Liver (tissue), 9 donors: ENCODE measurements around the gene JPH3. TPM values are rescaled to one million over a fixed set of nuclear protein-coding genes. Genes with fewer than 3 reads are reported as not detected.

Experiments
- DNase-seq: peaks from one replicate; pipeline ENCODE4 v3.0.0-alpha.2; 2017; ENCODE audit warnings: low spot score
- H3K27ac ChIP-seq, 2 donors: one replicate each; pipeline ENCODE4 v1.7.0; 2013; ENCODE audit warnings: inconsistent platforms in 2 of 2, low read length in 2 of 2, control low read depth in 1 of 2, low read depth in 1 of 2, mild to moderate bottlenecking in 1 of 2
- H3K27me3 ChIP-seq, 4 donors: one replicate each; pipeline versions ENCODE4 v1.6.1 to v1.7.0; 2013; ENCODE audit warnings: low read length in 3 of 4, inconsistent platforms in 1 of 4, mild to moderate bottlenecking in 1 of 4, moderate library complexity in 1 of 4; ENCODE audit not compliant: control insufficient read depth in 4 of 4, insufficient read depth in 4 of 4
- H3K36me3 ChIP-seq, 4 donors: one replicate each; pipeline versions ENCODE4 v1.6.1 to v1.7.0; 2013; ENCODE audit warnings: low read length in 3 of 4, mild to moderate bottlenecking in 3 of 4, low read depth in 1 of 4, moderate library complexity in 1 of 4; ENCODE audit not compliant: control insufficient read depth in 4 of 4, insufficient read depth in 3 of 4
- H3K4me1 ChIP-seq, 4 donors: one replicate each; pipeline versions ENCODE4 v1.6.1 to v1.7.0; 2013; ENCODE audit warnings: low read length in 3 of 4, mild to moderate bottlenecking in 3 of 4, moderate library complexity in 1 of 4; ENCODE audit not compliant: control insufficient read depth in 4 of 4, insufficient read depth in 4 of 4
- H3K4me3 ChIP-seq, 3 donors: one replicate each; pipeline versions ENCODE4 v1.6.1 to v1.7.0; 2013; ENCODE audit warnings: low read length in 3 of 3, control low read depth in 1 of 3, low read depth in 1 of 3, mild to moderate bottlenecking in 1 of 3
- H3K9ac ChIP-seq, 2 donors: one replicate each; pipeline ENCODE4 v1.7.0; 2013; ENCODE audit warnings: low read length in 2 of 2, mild to moderate bottlenecking in 2 of 2, moderate library complexity in 2 of 2, control low read depth in 1 of 2, low read depth in 1 of 2
- H3K9me3 ChIP-seq, 4 donors: one replicate each; pipeline versions ENCODE4 v1.6.1 to v1.7.0; 2013; ENCODE audit warnings: low read length in 3 of 4; ENCODE audit not compliant: control insufficient read depth in 4 of 4
- FOXA1 ChIP-seq: IDR thresholded peaks from 2 replicates; pipeline ENCODE4 v1.6.1; 2016; ENCODE audit warnings: antibody characterized with exemption
- FOXA2 ChIP-seq: IDR thresholded peaks from 2 replicates; pipeline ENCODE4 v1.6.1; 2016; ENCODE audit warnings: antibody characterized with exemption
- HNF4A ChIP-seq, 2 donors: conservative IDR thresholded peaks; 2 replicates each; pipeline ENCODE4 v1.6.1; 2016; ENCODE audit warnings: antibody characterized with exemption in 2 of 2, mild to moderate bottlenecking in 2 of 2
- HNF4G ChIP-seq: IDR thresholded peaks from 2 replicates; pipeline ENCODE4 v1.6.1; 2016; ENCODE audit warnings: antibody characterized with exemption
- TAF1 ChIP-seq: conservative IDR thresholded peaks from 2 replicates; pipeline ENCODE4 v1.6.1; 2016; ENCODE audit warnings: antibody characterized with exemption, mild to moderate bottlenecking
- YY1 ChIP-seq: IDR thresholded peaks from 2 replicates; pipeline ENCODE4 v1.6.1; 2016; ENCODE audit warnings: antibody characterized with exemption, mild to moderate bottlenecking
- WGBS: extraction: QIAGEN DNeasy Blood & Tissue Kit; methylation state at CpG from one replicate; pipeline ENCODE4 v1.1.7; 2013; 5-methylcytosine and 5-hydroxymethylcytosine counted together
- polyA plus RNA-seq, 2 donors: library from polyadenylated mRNA; stranded (reverse) in 1 of 2; unstranded in 1 of 2; fragments of 200-250 nt in 1 of 2; fragments of >200 nt in 1 of 2; fragmentation: Nextera tagmentation in 1 of 2; extraction: Ambion mirVana in 1 of 2; gene quantifications; one replicate each; pipeline versions ENCODE4 v1.2.1 to v1.2.3, GENCODE V29; 2013 to 2015
- total RNA-seq, 2 donors: library from RNA; depleted of rRNA; stranded (reverse); fragments of >200 nt; gene quantifications; one replicate each; pipeline ENCODE4 v1.2.3, GENCODE V29; 2014
- TF ChIP-seq, protein P1 (sequence below): fragments of 150-350 bp; IDR thresholded peaks from 2 replicates; pipeline ENCODE4 v1.5.1; 2017; ENCODE audit warnings: improper control_type of control experiment, low read depth, low read length; ENCODE audit not compliant: missing input control
- TF ChIP-seq, protein P2 (sequence below): IDR thresholded peaks from 2 replicates; pipeline ENCODE4 v1.6.1; 2016; ENCODE audit warnings: antibody characterized with exemption, mild to moderate bottlenecking
- TF ChIP-seq, protein P3 (sequence below): IDR thresholded peaks from 2 replicates; pipeline ENCODE4 v1.6.1; 2016; ENCODE audit warnings: antibody characterized with exemption
- TF ChIP-seq, protein P4 (sequence below): IDR thresholded peaks from 2 replicates; pipeline ENCODE4 v1.6.1; 2016; ENCODE audit warnings: antibody characterized with exemption
- donor health status: healthy.
- donor health status: healthy.
- donor health status: healthy.
- donor health status: healthy.
- donor health status: healthy.

The JPH3 gene
- total and polyA plus RNA-seq, 4 donors = under 0.01 to 0.09 (median 0.04) TPM

DNA sequence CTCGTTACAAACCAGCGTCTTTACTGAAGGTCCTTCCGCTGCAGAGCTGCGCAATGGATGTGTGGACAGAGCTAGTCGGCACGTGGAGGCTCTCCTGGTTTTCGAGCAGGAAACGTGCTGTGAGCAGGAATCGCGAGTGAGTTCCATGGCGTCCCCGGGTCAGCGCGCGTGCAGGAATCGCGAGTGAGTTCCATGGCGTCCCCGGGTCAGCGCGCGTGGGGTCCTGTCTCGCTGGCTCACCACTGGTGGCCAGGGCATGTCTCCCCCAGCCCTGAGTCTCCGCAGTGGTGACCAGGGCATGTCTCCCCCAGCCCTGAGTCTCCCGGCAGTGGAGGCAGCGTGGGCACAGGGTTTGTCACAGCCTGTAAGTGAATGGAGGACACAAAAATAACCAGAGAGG lies 100.8 kb downstream of the JPH3 start:
- Histone ChIP-seq H3K27me3 (no peaks in the 10 kb centered on the region), H3K9ac (no peak overlapping the region), H3K27ac (no peak overlapping the region), H3K9me3 (no peaks in the 10 kb centered on the region), H3K4me1 (peaks cover 0 to 5% (median 2%) of the 10 kb centered on the region in 4 donors), H3K4me3 (no peak overlapping the region), H3K36me3 (peaks cover 0 to 21% (median 16%) of the 10 kb centered on the region in 4 donors)
- DNase-seq = no peak
- 80% methylated on average over 26 of the region's 26 CpGs for WGBS
- TF ChIP-seq, protein P1, sequence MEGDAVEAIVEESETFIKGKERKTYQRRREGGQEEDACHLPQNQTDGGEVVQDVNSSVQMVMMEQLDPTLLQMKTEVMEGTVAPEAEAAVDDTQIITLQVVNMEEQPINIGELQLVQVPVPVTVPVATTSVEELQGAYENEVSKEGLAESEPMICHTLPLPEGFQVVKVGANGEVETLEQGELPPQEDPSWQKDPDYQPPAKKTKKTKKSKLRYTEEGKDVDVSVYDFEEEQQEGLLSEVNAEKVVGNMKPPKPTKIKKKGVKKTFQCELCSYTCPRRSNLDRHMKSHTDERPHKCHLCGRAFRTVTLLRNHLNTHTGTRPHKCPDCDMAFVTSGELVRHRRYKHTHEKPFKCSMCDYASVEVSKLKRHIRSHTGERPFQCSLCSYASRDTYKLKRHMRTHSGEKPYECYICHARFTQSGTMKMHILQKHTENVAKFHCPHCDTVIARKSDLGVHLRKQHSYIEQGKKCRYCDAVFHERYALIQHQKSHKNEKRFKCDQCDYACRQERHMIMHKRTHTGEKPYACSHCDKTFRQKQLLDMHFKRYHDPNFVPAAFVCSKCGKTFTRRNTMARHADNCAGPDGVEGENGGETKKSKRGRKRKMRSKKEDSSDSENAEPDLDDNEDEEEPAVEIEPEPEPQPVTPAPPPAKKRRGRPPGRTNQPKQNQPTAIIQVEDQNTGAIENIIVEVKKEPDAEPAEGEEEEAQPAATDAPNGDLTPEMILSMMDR = no peak

DNA sequence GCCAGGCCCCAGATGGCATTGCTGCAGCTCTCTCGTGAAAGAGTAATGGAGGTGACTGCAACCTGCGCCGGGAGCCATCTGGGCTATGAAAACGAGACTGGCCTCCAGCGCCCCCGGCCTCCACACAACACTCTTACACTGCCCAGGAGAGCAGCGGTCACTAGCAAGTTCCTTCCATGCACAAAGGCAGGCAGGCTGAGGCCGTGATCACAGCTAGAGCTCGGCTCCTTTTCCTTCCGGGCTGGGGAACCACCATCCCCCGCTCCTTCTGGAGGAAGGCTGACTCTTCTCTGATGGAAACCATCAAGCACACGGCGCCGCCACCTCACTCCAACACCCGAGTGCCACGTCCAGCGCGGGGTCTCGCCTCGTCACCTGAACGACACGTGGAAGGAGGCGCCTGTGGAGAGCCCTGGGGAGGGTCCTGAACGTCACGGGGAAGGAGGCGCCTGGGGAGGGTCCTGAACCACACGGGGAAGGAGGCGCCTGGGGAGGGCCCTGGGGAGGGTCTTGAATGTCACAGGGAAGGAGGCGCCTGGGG lies 101.6 kb downstream of the JPH3 start:
- Histone ChIP-seq H3K36me3 (peaks cover 3 to 30% (median 15%) of the 10 kb centered on the region in 4 donors), H3K9ac (no peak overlapping the region), H3K9me3 (no peaks in the 10 kb centered on the region), H3K4me1 (peaks cover 0 to 5% (median 2%) of the 10 kb centered on the region in 4 donors), H3K27me3 (no peaks in the 10 kb centered on the region), H3K27ac (no peak overlapping the region), H3K4me3 (no peak overlapping the region)
- WGBS = 92% methylated on average over 29 of the region's 29 CpGs
- DNase-seq = no peak
- TF ChIP-seq TAF1 = no peak
- TF ChIP-seq, protein P2, sequence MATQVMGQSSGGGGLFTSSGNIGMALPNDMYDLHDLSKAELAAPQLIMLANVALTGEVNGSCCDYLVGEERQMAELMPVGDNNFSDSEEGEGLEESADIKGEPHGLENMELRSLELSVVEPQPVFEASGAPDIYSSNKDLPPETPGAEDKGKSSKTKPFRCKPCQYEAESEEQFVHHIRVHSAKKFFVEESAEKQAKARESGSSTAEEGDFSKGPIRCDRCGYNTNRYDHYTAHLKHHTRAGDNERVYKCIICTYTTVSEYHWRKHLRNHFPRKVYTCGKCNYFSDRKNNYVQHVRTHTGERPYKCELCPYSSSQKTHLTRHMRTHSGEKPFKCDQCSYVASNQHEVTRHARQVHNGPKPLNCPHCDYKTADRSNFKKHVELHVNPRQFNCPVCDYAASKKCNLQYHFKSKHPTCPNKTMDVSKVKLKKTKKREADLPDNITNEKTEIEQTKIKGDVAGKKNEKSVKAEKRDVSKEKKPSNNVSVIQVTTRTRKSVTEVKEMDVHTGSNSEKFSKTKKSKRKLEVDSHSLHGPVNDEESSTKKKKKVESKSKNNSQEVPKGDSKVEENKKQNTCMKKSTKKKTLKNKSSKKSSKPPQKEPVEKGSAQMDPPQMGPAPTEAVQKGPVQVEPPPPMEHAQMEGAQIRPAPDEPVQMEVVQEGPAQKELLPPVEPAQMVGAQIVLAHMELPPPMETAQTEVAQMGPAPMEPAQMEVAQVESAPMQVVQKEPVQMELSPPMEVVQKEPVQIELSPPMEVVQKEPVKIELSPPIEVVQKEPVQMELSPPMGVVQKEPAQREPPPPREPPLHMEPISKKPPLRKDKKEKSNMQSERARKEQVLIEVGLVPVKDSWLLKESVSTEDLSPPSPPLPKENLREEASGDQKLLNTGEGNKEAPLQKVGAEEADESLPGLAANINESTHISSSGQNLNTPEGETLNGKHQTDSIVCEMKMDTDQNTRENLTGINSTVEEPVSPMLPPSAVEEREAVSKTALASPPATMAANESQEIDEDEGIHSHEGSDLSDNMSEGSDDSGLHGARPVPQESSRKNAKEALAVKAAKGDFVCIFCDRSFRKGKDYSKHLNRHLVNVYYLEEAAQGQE = no peak
- no peak for TF ChIP-seq HNF4A (conservative IDR thresholded peaks at IDR 0.05)

DNA sequence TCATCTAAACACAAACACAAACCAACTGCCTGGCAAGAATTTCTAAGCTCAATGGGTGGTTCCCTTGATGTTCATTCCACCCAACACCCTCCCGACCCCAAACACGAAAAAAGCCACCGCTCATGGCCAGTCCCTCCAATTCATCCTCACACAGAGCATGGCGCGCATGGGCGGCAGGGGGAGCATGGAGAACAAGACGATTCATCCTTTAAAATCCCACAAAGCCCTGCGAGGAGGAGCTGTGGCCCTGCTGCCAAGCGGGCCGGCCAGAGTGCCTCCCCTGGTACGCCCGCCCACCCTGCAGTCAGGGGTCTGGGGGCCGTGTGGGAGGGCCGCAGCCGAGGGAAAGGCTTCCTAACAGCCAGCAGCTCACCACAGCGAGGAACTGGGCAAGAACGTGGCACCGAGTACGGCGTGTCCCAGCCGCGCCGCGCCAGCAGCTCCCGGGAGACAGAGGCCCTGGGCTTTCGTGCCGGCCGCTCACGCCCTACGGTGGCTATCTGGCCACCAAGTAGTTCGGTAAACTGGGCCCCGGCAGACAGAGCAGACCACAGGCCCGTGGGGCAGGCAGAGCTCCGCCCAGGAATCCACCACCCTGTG lies 102.5 kb downstream of the JPH3 start:
- H3K27ac ChIP-seq = no peak overlapping the region
- no peak for DNase-seq
- WGBS = 96% methylated on average over 34 of the region's 34 CpGs
- H3K4me1 ChIP-seq = peaks cover 0 to 5% (median 2%) of the 10 kb centered on the region in 4 donors
- TF ChIP-seq YY1 (no peak), FOXA2 (no peak), HNF4G (no peak), FOXA1 (no peak), HNF4A (conservative IDR thresholded peaks at IDR 0.05) (no peak), TAF1 (no peak)
- TF ChIP-seq, protein P2 = no peak
- TF ChIP-seq, protein P3, sequence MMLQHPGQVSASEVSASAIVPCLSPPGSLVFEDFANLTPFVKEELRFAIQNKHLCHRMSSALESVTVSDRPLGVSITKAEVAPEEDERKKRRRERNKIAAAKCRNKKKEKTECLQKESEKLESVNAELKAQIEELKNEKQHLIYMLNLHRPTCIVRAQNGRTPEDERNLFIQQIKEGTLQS = no peak
- TF ChIP-seq, protein P4, sequence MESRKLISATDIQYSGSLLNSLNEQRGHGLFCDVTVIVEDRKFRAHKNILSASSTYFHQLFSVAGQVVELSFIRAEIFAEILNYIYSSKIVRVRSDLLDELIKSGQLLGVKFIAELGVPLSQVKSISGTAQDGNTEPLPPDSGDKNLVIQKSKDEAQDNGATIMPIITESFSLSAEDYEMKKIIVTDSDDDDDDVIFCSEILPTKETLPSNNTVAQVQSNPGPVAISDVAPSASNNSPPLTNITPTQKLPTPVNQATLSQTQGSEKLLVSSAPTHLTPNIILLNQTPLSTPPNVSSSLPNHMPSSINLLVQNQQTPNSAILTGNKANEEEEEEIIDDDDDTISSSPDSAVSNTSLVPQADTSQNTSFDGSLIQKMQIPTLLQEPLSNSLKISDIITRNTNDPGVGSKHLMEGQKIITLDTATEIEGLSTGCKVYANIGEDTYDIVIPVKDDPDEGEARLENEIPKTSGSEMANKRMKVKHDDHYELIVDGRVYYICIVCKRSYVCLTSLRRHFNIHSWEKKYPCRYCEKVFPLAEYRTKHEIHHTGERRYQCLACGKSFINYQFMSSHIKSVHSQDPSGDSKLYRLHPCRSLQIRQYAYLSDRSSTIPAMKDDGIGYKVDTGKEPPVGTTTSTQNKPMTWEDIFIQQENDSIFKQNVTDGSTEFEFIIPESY = no peak
- H3K36me3 ChIP-seq = peaks cover 3 to 37% (median 16%) of the 10 kb centered on the region in 4 donors
- no peak overlapping the region for H3K4me3 ChIP-seq
- H3K9ac ChIP-seq = no peak overlapping the region
- no peaks in the 10 kb centered on the region for H3K27me3 ChIP-seq
- no peaks in the 10 kb centered on the region for H3K9me3 ChIP-seq
